MCF 10A (cell line): Measurements from ENCODE around the gene CFTR. TPM values are rescaled to one million over a fixed set of nuclear protein-coding genes. Genes with fewer than 3 reads are reported as not detected.

Experiments used
- BruUV-seq: library from RNA; stranded (reverse); fragments of 400-500 nt; replicated peaks from 2 replicates; lab custom pipeline; 2021; lab: Mats Ljungman, UMichigan
- CTCF ChIA-PET: fragments of 300-600 bp; sonication (Branson Sonifier 250); formaldehyde crosslinking; extraction: SDS; loops from one replicate; lab custom pipeline; 2021; ENCODE audit warnings: antibody characterized with exemption, inconsistent platforms; lab: Yijun Ruan, JAX
- POLR2A ChIA-PET: fragments of 300-600, 350-650 bp; sonication (Branson Sonifier 250); formaldehyde crosslinking; extraction: SDS; loops from one replicate; lab custom pipeline; 2020; ENCODE audit warnings: antibody characterized with exemption, inconsistent platforms; lab: Yijun Ruan, JAX
- DNase-seq: peaks from one replicate; pipeline ENCODE4 v3.0.0-alpha.2; 2018; ENCODE audit not compliant: unreplicated experiment
- H3K27ac Mint-ChIP-seq: one replicate; pipeline ENCODE4 v1.8.0; 2022; ENCODE audit warnings: mild to moderate bottlenecking, low read depth, mixed read lengths; ENCODE audit not compliant: unreplicated experiment
- H3K27me3 Mint-ChIP-seq: one replicate; pipeline ENCODE4 v1.8.0; 2022; ENCODE audit warnings: mixed read lengths; ENCODE audit not compliant: insufficient read depth, unreplicated experiment
- H3K36me3 Mint-ChIP-seq: one replicate; pipeline ENCODE4 v1.8.0; 2022; ENCODE audit warnings: mild to moderate bottlenecking, moderate library complexity, mixed read lengths; ENCODE audit not compliant: insufficient read depth, unreplicated experiment
- H3K4me1 Mint-ChIP-seq: one replicate; pipeline ENCODE4 v1.8.0; 2022; ENCODE audit warnings: mixed read lengths; ENCODE audit not compliant: insufficient read depth, unreplicated experiment
- H3K4me3 Mint-ChIP-seq: one replicate; pipeline ENCODE4 v1.8.0; 2022; ENCODE audit warnings: mild to moderate bottlenecking, moderate library complexity, mixed read lengths; ENCODE audit not compliant: unreplicated experiment
- H3K9me3 Mint-ChIP-seq: one replicate; pipeline ENCODE4 v1.8.0; 2022; ENCODE audit warnings: mixed read lengths; ENCODE audit not compliant: unreplicated experiment
- CTCF ChIP-seq: fragments of 200-600 bp; IDR thresholded peaks from one replicate; pipeline ENCODE4 v1.8.0; 2022; ENCODE audit warnings: antibody characterized with exemption, mild to moderate bottlenecking; ENCODE audit not compliant: unreplicated experiment
- intact Hi-C: fragments of 100-400 bp; cut with micrococcal nuclease; formaldehyde crosslinking; loops from 2 replicates; pipeline ENCODE4 v1.14.1; 2022
- total RNA-seq: library from RNA; stranded (reverse); gene quantifications from 2 replicates; pipeline ENCODE4 v1.2.3, GENCODE V29; 2022

Gene CFTR
- total RNA-seq, 1 experiment from 2014 or later: not detected

DNA sequence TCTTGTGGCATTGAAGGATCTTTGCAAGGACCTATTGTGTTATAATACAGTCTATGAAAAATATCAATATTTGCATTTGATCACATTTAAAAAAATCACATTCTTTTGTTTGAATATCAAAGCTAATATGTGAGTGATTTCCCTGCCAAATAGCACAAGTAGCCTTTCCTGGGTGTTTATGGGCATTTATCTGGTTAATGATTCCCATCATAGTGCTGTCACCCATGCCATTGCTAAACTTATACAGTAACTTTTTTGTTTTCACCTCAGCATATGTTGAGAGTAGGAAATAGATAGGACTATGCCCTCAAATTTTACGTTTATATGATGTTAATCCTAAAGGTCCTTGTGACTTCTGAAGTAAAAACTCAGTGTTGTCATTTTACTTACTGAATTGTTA, 136.9 kb downstream of the CFTR start:
- Mint-ChIP-seq H3K27ac (no peak overlapping the region), H3K9me3 (no peaks in the 10 kb centered on the region), H3K4me3 (no peak overlapping the region), H3K36me3 (no peaks in the 10 kb centered on the region), H3K27me3 (peaks cover 68% of the 10 kb centered on the region), H3K4me1 (no peaks in the 10 kb centered on the region)
- intact Hi-C loops: no loop called here
- no peak for TF ChIP-seq CTCF
- DNase-seq: no peak
- ChIA-PET CTCF (interaction anchor here (0.7 to 1.1 kb wide), 2 partner anchors 136 to 215 kb away, joined by 3 read pairs; no protein-coding TSS in a partner anchor), POLR2A (no interaction called here)
- no TSS peak for BruUV-seq

DNA sequence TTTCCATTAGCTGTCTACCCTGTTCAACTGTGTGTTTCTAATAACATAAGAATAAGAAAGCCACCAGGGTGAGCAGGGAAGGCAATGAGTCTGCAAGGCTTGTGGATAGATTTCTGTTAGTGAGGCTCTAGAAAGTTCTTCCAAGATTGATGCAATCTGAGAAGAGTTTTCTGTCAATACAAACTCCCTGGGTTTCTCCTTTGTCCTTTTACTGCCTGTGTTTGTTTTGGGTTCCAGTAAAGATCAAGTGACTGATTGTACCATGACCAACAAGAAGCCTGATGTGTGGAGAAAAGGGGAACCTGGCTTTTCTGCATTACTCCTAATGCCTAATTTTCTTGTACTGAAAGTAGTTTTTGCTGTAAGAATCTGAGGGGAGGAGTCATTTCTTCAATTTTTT, 139.9 kb downstream of the CFTR start:
- CTCF ChIA-PET: no interaction called here
- peaks cover 88% of the 10 kb centered on the region for H3K27me3 Mint-ChIP-seq
- no peaks in the 10 kb centered on the region for H3K9me3 Mint-ChIP-seq
- intact Hi-C loops: no loop called here
- no peak for DNase-seq
- no peak overlapping the region for H3K4me3 Mint-ChIP-seq
- no TSS peak for BruUV-seq
- POLR2A ChIA-PET: no interaction called here
- H3K4me1 Mint-ChIP-seq: no peaks in the 10 kb centered on the region
- TF ChIP-seq CTCF: no peak
- no peak overlapping the region for H3K27ac Mint-ChIP-seq
- H3K36me3 Mint-ChIP-seq: no peaks in the 10 kb centered on the region

DNA sequence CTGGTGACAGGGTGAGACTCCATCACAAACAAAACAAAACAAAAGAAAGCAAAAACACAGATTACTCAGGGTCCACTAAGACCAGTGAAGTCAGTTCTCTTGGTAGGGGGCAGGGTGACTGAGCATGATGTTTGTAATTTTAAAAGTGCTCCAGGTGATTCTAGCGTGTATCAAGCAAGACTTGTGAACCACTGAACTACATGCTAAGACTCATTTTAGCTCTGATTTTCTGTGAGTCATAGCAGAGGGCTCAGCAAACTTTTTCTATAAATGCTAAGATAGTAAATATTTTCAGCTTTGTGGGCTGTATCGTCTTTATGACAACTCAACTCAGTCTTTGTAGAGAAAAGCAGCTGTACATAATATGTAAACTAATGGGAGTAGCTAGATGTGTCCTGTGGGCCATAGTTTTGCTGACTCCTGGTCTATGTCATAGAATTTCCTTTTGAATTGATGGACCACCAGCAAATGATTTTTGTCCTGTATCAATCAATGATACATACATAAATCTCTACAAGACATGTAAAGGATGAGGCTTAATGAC, 141.3 kb downstream of the CFTR start:
- POLR2A ChIA-PET: no interaction called here
- CTCF ChIA-PET: no interaction called here
- DNase-seq: no peak

DNA sequence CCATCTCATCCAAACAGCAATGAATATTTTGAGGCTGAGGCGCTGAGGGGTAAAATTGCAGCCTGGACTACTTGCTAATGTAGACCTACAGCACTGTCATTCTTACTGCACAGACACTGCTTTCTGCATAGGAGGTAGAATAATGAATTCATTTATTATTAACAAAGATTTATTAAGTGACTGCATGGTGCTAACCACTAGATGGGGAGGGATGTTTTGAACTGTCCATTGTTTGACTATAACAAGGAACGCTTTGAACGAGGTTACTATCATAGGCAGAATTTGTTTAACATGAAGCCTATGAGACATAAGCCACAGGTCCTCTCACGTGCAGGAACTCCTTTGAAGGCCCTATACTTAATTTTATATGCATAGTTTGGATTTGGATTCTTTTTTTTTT, 143.8 kb downstream of the CFTR start:
- Mint-ChIP-seq H3K27me3 (peaks cover 68% of the 10 kb centered on the region), H3K9me3 (no peaks in the 10 kb centered on the region), H3K27ac (no peak overlapping the region), H3K4me1 (no peaks in the 10 kb centered on the region), H3K36me3 (no peaks in the 10 kb centered on the region), H3K4me3 (no peak overlapping the region)
- POLR2A ChIA-PET: no interaction called here
- TF ChIP-seq CTCF: no peak
- BruUV-seq: no TSS peak
- CTCF ChIA-PET: interaction anchor here (0.6 to 1.2 kb wide), 2 partner anchors 53 to 530 kb away, joined by 3 read pairs; no protein-coding TSS in a partner anchor
- no peak for DNase-seq
- intact Hi-C loops: no loop called here

More for the DNA sequence above, 141.3 kb downstream of the CFTR start:
- TF ChIP-seq CTCF: no peak
- no peak overlapping the region for H3K27ac Mint-ChIP-seq
- H3K36me3 Mint-ChIP-seq: no peaks in the 10 kb centered on the region
- no peak overlapping the region for H3K4me3 Mint-ChIP-seq
- H3K4me1 Mint-ChIP-seq: no peaks in the 10 kb centered on the region
- H3K27me3 Mint-ChIP-seq: peaks cover 88% of the 10 kb centered on the region
- BruUV-seq: no TSS peak
- intact Hi-C loops: no loop called here
- H3K9me3 Mint-ChIP-seq: no peaks in the 10 kb centered on the region
